Measurements from ENCODE around the gene DGKD.

The DGKD gene

GRCh38 chr2:233407771-233408181 lies 53.5 kb downstream of the DGKD start:
- H3K27ac ChIP-seq, result no peak overlapping the region
- no peak for DNase-seq
- TF ChIP-seq CTCF (IDR thresholded peaks at IDR 0.05; ENCODE audit: low read depth, low read length, missing control alignments), result no peak
- H3K36me3 ChIP-seq (replicated peaks), result no peaks in the 10 kb centered on the region
- no peaks in the 10 kb centered on the region for H3K27me3 ChIP-seq (replicated peaks)
- H3K4me3 ChIP-seq (ENCODE audit: low read depth, low read length), result no peak overlapping the region
- in situ Hi-C loops (cut with HindIII; ENCODE audit: low pct_ligation_motif_present, low sequenced_read_pairs), result no loop called here

- Histone ChIP-seq H3K36me3 (replicated peaks) (no peaks in the 10 kb centered on the region), H3K27ac (no peak overlapping the region), H3K4me3 (ENCODE audit: low read depth, low read length) (no peak overlapping the region), H3K27me3 (replicated peaks) (no peaks in the 10 kb centered on the region)
- no peak for DNase-seq
- TF ChIP-seq CTCF (IDR thresholded peaks at IDR 0.05; ENCODE audit: low read depth, low read length, missing control alignments), result no peak
- in situ Hi-C loops (cut with HindIII; ENCODE audit: low pct_ligation_motif_present, low sequenced_read_pairs), result no loop called here
These were observed 54.3 kb downstream of the DGKD start for GRCh38 chr2:233408366-233409285.

GRCh38 chr2:233409286-233409991 lies 55.1 kb downstream of the DGKD start:
- Histone ChIP-seq H3K36me3 (replicated peaks) (no peaks in the 10 kb centered on the region), H3K27ac (no peak overlapping the region), H3K27me3 (replicated peaks) (no peaks in the 10 kb centered on the region), H3K4me3 (ENCODE audit: low read depth, low read length) (no peak overlapping the region)
- in situ Hi-C loops (cut with HindIII; ENCODE audit: low pct_ligation_motif_present, low sequenced_read_pairs), result no loop called here
- no peak for DNase-seq
- TF ChIP-seq CTCF (IDR thresholded peaks at IDR 0.05; ENCODE audit: low read depth, low read length, missing control alignments), result no peak

GRCh38 chr2:233410196-233410760 lies 56.0 kb downstream of the DGKD start:
- DNase-seq, result no peak
- no peaks in the 10 kb centered on the region for H3K27me3 ChIP-seq (replicated peaks)
- no peak for TF ChIP-seq CTCF (IDR thresholded peaks at IDR 0.05; ENCODE audit: low read depth, low read length, missing control alignments)
- in situ Hi-C loops (cut with HindIII; ENCODE audit: low pct_ligation_motif_present, low sequenced_read_pairs), result no loop called here
- H3K4me3 ChIP-seq (ENCODE audit: low read depth, low read length), result no peak overlapping the region
- H3K27ac ChIP-seq, result no peak overlapping the region
- no peaks in the 10 kb centered on the region for H3K36me3 ChIP-seq (replicated peaks)

- DNase-seq, result no peak
- Histone ChIP-seq H3K36me3 (replicated peaks) (no peaks in the 10 kb centered on the region), H3K4me3 (ENCODE audit: low read depth, low read length) (no peak overlapping the region), H3K27ac (no peak overlapping the region), H3K27me3 (replicated peaks) (no peaks in the 10 kb centered on the region)
- no peak for TF ChIP-seq CTCF (IDR thresholded peaks at IDR 0.05; ENCODE audit: low read depth, low read length, missing control alignments)
- in situ Hi-C loops (cut with HindIII; ENCODE audit: low pct_ligation_motif_present, low sequenced_read_pairs), result no loop called here
These were observed 56.9 kb downstream of the DGKD start for GRCh38 chr2:233411162-233411561.
